Measurements from ENCODE around the gene JPH2. TPM values are rescaled to one million over a fixed set of nuclear protein-coding genes. Genes with fewer than 3 reads are reported as not detected.

JPH2 gene
- total RNA-seq, 1 donor from 2014 or later: 0.13 TPM

DNA sequence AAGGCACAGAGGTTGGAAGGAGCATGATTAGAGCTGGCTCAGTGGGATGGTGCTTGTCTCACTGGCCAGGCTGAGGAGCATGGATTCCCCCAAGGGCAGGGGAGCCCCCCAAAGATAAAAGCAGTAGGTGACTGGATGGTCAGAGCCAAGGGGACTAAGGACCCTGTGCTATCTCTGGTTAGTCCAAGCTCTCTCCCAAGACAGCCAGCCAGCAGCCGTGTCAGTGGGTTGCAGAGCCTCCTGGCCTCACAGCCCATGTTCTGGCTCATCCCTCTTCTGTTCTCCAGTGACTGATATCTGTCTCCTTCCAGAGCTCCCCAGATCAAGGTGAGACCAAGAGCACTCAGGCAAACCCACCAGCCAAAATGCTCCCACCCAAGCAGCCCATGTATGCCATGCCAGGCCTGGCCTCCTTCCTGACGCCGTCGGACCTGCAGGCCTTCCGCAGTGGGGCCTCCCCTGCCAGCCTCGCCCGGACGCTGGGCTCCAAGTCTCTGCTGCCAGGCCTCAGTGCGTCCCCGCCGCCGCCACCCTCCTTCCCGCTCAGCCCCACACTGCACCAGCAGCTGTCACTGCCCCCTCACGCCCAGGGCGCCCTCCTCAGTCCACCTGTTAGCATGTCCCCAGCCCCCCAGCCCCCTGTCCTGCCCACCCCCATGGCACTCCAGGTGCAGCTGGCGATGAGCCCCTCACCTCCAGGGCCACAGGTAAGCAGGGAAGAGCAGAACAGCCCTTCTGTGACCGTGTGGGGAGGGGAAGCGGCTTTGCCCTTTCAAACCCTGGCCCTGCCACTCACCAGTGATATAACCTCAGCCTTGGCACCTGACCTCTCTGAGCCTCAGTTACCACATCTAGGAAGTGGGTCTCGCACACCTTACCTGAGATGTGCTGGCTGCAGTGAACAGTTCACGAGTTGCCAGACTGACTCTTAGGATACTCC is 121.3 kb downstream of the JPH2 start:
- DNase-seq (ENCODE audit: low spot score): no peak

DNA sequence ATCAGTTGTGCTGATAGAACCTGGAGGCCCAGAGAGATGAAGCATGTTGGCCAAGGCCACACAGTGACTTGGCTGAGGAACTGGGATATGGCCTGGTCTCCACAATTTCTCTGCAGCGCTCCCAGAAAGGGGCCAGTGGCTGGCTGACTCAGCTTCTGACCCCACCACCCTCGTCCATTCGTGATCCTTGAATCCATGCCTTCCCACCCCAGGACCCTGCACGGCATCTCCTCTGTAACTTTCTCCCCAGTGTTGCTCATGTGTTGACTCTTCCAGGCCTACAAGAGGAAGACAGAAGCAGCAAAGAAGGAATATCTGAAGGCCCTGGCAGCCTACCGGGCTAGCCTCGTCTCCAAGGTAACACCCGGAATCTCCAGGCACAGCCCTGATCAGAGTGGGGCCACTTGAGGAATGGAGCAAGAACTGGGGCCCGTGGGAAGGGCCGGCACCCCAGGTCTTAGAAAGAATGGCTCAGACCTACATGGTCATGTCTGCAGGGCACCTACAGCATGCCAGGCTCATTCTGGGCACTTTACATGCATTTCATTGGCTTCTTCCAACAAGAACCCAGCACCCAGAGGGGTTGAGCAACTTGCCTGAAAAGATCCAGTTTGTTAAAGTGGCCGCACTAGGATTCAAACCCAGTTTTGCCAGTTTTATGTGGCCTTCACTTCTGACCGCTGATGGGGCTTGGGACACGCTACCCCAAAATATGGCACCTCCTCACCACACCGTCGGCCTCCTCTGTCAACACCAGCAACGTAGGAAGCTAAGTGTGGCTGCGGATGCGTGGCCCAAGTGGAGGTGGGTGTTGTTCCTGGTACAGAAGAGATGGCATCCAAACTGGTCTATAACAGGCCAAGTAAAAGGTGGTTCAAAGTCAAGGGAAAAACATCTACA is 122.2 kb downstream of the JPH2 start:
- DNase-seq (ENCODE audit: low spot score) (no peak), ATAC-seq (no peak)

More for the DNA sequence above, 121.3 kb downstream of the JPH2 start:
- no peak for ATAC-seq

Other genes starting within 250 kb of the JPH2 start
- gene OSER1, start 23.6 kb upstream of the JPH2 start, total RNA-seq: 11.8 TPM
- gene GDAP1L1, start 60.1 kb upstream of the JPH2 start, total RNA-seq: not detected
- 4.9 TPM for gene FITM2, start 124.0 kb upstream of the JPH2 start, total RNA-seq
- gene R3HDML, start 149.9 kb upstream of the JPH2 start, total RNA-seq: not detected
- 189 TPM for gene HNF4A, start 168.5 kb upstream of the JPH2 start, total RNA-seq